Panc1 (cell line): ENCODE measurements around the gene HIGD2A. TPM values are rescaled to one million over a fixed set of nuclear protein-coding genes. Genes with fewer than 3 reads are reported as not detected.

Experiments used
- ATAC-seq: fragments of 200-7000 bp; cut with Tn5 transposase; 2 replicates; pipeline ENCODE4 v1.9.1; 2020; ENCODE audit warnings: mild to moderate bottlenecking, moderate library complexity
- BruUV-seq: library from RNA; stranded (reverse); fragments of 400-500 nt; replicated peaks from 2 replicates; lab custom pipeline; 2021; lab: Mats Ljungman, UMichigan
- CTCF ChIA-PET: fragments of 300-600 bp; sonication (Branson Sonifier 250); formaldehyde crosslinking; loops from one replicate; lab custom pipeline; 2022; ENCODE audit warnings: antibody characterized with exemption; lab: Charles Lee
- POLR2A ChIA-PET: fragments of 300-600 bp; sonication (Branson Sonifier 250); formaldehyde crosslinking; loops from one replicate; lab custom pipeline; 2022; ENCODE audit warnings: antibody characterized with exemption; lab: Charles Lee
- DNase-seq: peaks from one replicate; pipeline ENCODE4 v3.0.0-alpha.2; 2010; ENCODE audit warnings: low read depth, low spot score
- H3K27ac ChIP-seq: 2 replicates; pipeline ENCODE4 v1.5.1; 2011; ENCODE audit warnings: mild to moderate bottlenecking, low read length, inconsistent platforms
- H3K27me3 ChIP-seq: fragments of 200-500 bp; sonication (Bioruptor generic); 2 replicates; pipeline ENCODE4 v1.6.0; 2014; ENCODE audit warnings: low read length, inconsistent platforms; ENCODE audit not compliant: control insufficient read depth, insufficient read depth
- H3K36me3 ChIP-seq: fragments of 200-500 bp; sonication (Bioruptor generic); 2 replicates; pipeline ENCODE4 v1.5.1; 2014; ENCODE audit warnings: inconsistent platforms, mild to moderate bottlenecking, low read length, moderate library complexity; ENCODE audit not compliant: control insufficient read depth, insufficient read depth
- H3K4me1 ChIP-seq: 2 replicates; pipeline ENCODE4 v1.5.1; 2011; ENCODE audit warnings: inconsistent platforms, mild to moderate bottlenecking, low read length, moderate library complexity; ENCODE audit not compliant: control insufficient read depth, insufficient read depth
- H3K4me3 ChIP-seq, 2 experiments: 2 replicates each; pipeline ENCODE4 v1.5.1; 2011 to 2012; ENCODE audit warnings: low read depth in 2 of 2, low read length in 2 of 2, mild to moderate bottlenecking in 2 of 2, inconsistent platforms in 1 of 2, moderate library complexity in 1 of 2
- H3K9me3 ChIP-seq: fragments of 200-500 bp; sonication (Bioruptor generic); 2 replicates; pipeline ENCODE4 v1.5.1; 2014; ENCODE audit warnings: low read depth, mild to moderate bottlenecking, inconsistent platforms, low read length, moderate library complexity; ENCODE audit not compliant: control insufficient read depth, insufficient read depth
- POLR2AphosphoS5 ChIP-seq: IDR thresholded peaks from 2 replicates; pipeline ENCODE4 v1.6.1; 2012; ENCODE audit warnings: mild to moderate bottlenecking, low read depth, low read length, moderate library complexity
- SIN3A ChIP-seq: IDR thresholded peaks from 2 replicates; pipeline ENCODE4 v1.6.1; 2012; ENCODE audit warnings: low read depth, mild to moderate bottlenecking, low read length, moderate library complexity, borderline replicate concordance; ENCODE audit not compliant: insufficient read depth
- TCF7L2 ChIP-seq: IDR thresholded peaks from 2 replicates; pipeline ENCODE4 v1.6.1; 2011; ENCODE audit warnings: mild to moderate bottlenecking, low read depth, low read length, inconsistent platforms
- in situ Hi-C: cut with HindIII; loops from 2 replicates; pipeline ENCODE4 v1.10.0; 2016; ENCODE audit warnings: low sequenced_read_pairs, low pct_unique_long_range_greater_than_20kb
- intact Hi-C: fragments of 100-400 bp; cut with micrococcal nuclease; formaldehyde crosslinking; loops from one replicate; pipeline ENCODE4 v1.10.0; 2022; ENCODE audit not compliant: unreplicated experiment
- total RNA-seq: library from RNA; stranded (reverse); gene quantifications from one replicate; pipeline ENCODE4 v1.2.1, GENCODE V29; 2021; ENCODE audit not compliant: unreplicated experiment
- TF ChIP-seq, protein P1 (sequence below), 2 experiments: IDR thresholded peaks; 2 replicates each; pipeline ENCODE4 v1.6.1; 2011 to 2012; ENCODE audit warnings: low read depth in 2 of 2, control low read depth in 1 of 2, low read length in 1 of 2, mild to moderate bottlenecking in 1 of 2, moderate library complexity in 1 of 2; ENCODE audit not compliant: insufficient read depth in 1 of 2
- TF ChIP-seq, protein P2 (sequence below): fragments of 450-650 bp; IDR thresholded peaks from 2 replicates; pipeline ENCODE4 v1.5.1; 2017; ENCODE audit warnings: mild to moderate bottlenecking

The HIGD2A gene
- total RNA-seq, 1 experiment from 2014 or later, result 162 TPM

DNA sequence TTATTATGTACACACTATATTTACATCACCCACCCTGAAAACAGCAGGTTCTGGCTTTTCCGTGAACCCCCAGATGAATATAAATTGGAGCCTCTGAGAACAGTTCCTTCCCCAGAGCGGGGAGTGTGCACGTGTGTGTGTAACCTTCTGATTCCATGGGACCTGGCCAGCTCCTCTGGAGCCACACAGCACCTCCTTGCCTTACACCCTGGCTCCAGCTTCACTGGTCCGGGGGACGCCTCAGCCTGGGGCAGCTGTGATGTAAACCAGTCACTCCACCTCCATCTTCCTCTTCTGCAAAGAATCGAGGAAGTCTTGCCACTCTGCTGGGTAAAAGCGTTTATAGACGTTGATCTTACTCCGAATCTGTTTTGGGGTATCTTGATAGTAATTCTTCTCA lies 4.6 kb upstream of the HIGD2A start:
- no peak overlapping the region for H3K27ac ChIP-seq
- peaks cover 32% of the 10 kb centered on the region for H3K36me3 ChIP-seq
- ATAC-seq (no peak), DNase-seq (no peak)
- intact Hi-C loops (no loop called here), in situ Hi-C loops (no loop called here)
- H3K27me3 ChIP-seq, result no peaks in the 10 kb centered on the region
- no peak overlapping the region for H3K4me3 ChIP-seq
- TF ChIP-seq POLR2AphosphoS5, result no peak
- TF ChIP-seq, protein P1, sequence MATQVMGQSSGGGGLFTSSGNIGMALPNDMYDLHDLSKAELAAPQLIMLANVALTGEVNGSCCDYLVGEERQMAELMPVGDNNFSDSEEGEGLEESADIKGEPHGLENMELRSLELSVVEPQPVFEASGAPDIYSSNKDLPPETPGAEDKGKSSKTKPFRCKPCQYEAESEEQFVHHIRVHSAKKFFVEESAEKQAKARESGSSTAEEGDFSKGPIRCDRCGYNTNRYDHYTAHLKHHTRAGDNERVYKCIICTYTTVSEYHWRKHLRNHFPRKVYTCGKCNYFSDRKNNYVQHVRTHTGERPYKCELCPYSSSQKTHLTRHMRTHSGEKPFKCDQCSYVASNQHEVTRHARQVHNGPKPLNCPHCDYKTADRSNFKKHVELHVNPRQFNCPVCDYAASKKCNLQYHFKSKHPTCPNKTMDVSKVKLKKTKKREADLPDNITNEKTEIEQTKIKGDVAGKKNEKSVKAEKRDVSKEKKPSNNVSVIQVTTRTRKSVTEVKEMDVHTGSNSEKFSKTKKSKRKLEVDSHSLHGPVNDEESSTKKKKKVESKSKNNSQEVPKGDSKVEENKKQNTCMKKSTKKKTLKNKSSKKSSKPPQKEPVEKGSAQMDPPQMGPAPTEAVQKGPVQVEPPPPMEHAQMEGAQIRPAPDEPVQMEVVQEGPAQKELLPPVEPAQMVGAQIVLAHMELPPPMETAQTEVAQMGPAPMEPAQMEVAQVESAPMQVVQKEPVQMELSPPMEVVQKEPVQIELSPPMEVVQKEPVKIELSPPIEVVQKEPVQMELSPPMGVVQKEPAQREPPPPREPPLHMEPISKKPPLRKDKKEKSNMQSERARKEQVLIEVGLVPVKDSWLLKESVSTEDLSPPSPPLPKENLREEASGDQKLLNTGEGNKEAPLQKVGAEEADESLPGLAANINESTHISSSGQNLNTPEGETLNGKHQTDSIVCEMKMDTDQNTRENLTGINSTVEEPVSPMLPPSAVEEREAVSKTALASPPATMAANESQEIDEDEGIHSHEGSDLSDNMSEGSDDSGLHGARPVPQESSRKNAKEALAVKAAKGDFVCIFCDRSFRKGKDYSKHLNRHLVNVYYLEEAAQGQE (IDR thresholded peaks at IDR 0.05; ENCODE audit: insufficient read depth in 1 of 2, low read depth in 2 of 2, low read length in 1 of 2), result no peak
- no peak for TF ChIP-seq TCF7L2
- no peak for TF ChIP-seq SIN3A
- peaks cover 15% of the 10 kb centered on the region for H3K4me1 ChIP-seq
- ChIA-PET POLR2A (no interaction called here), CTCF (no interaction called here)
- no peaks in the 10 kb centered on the region for H3K9me3 ChIP-seq
- no TSS peak for BruUV-seq

DNA sequence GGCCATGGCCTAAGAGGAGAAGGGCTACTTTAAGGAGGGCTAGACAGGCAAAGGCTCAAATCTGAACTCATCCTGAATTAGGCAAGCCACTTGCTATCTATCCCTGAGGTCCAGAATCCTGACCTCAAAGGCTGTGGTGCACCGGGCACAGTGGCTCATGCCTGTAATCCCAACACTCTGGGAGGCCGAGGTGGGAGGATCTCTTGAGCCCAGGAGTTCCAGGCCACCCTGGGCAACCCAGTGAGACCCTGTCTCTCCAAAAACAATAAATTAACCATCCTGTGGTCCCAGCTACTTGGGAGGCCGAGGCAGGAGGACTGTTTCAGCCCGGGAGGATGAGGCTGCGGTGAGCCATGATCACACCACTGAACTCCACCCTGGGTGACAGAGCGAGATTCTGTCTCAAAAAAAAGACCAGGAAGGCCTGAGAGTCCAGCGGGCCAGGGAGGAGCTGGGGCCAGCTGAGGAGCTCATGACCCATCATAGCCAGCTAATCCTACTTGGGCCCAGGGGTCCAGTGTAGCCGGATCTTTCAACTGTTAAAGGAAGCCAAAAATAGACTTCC lies 4.1 kb upstream of the HIGD2A start:
- BruUV-seq, result no TSS peak
- CTCF ChIA-PET, result no interaction called here

More for the DNA sequence above, 4.1 kb upstream of the HIGD2A start:
- TF ChIP-seq SIN3A (no peak), POLR2AphosphoS5 (no peak), TCF7L2 (no peak)
- TF ChIP-seq, protein P2, sequence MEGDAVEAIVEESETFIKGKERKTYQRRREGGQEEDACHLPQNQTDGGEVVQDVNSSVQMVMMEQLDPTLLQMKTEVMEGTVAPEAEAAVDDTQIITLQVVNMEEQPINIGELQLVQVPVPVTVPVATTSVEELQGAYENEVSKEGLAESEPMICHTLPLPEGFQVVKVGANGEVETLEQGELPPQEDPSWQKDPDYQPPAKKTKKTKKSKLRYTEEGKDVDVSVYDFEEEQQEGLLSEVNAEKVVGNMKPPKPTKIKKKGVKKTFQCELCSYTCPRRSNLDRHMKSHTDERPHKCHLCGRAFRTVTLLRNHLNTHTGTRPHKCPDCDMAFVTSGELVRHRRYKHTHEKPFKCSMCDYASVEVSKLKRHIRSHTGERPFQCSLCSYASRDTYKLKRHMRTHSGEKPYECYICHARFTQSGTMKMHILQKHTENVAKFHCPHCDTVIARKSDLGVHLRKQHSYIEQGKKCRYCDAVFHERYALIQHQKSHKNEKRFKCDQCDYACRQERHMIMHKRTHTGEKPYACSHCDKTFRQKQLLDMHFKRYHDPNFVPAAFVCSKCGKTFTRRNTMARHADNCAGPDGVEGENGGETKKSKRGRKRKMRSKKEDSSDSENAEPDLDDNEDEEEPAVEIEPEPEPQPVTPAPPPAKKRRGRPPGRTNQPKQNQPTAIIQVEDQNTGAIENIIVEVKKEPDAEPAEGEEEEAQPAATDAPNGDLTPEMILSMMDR, result no peak
- TF ChIP-seq, protein P1 (IDR thresholded peaks at IDR 0.05; ENCODE audit: insufficient read depth in 1 of 2, low read depth in 2 of 2, low read length in 1 of 2), result no peak
- Histone ChIP-seq H3K36me3 (peaks cover 32% of the 10 kb centered on the region), H3K4me3 (no peak overlapping the region), H3K27ac (no peak overlapping the region), H3K4me1 (peaks cover 15% of the 10 kb centered on the region), H3K27me3 (no peaks in the 10 kb centered on the region), H3K9me3 (no peaks in the 10 kb centered on the region)
- in situ Hi-C loops (no loop called here), intact Hi-C loops (no loop called here)
- ATAC-seq, result no peak
- no peak for DNase-seq
- POLR2A ChIA-PET, result interaction anchor here (1.0 kb wide), 1 partner anchor 22 kb away, joined by 3 read pairs; the partner anchor contains the start of gene KIAA1191
